ENCODE data around the gene WDR37.
A peak's percentile ranks its signal among the peaks of the same experiment; 100 is the strongest.

WDR37 gene

DNA sequence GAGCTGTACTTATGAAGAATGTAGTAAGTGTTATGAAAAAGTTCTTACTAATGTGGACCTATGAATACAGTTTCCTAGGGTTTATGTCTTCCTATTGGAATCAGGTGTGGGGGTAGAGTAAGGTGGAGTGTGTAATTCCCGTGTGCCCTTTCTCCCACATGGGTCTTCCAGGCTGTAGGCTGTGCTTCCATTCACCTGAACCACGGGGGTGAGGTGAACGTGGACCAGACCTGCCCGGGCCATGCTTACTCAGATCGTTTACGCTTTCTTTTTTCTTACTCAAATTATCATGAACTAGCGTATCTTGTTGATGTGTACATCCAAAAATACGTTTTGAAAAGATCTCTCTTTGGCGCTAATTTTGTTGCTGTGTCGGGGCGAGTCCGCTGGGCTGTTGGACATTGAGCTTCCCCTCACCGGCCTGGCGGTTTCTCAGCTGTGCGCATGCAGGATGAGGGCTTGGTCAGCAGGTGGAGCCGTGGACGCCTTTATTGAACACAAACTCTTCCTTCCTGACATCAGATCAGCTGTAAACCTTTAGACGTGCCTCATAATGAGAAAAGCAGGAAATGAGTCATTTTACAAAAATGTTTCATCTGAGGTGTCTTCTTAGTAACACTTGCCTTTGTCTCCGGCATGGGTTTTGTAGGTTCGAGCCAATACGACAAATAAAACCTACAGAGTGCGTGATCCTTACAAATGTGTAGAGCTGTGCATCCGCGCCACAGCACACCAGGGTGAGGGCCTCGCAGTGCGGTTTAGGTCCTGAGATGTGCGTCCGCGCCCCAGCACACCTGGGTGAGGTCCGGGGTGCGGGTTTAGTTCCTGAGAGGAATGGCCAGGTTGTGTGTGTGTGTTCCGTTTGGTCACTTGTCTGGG, 53.8 kb downstream of the WDR37 start:
- TF ChIP-seq, protein P1, sequence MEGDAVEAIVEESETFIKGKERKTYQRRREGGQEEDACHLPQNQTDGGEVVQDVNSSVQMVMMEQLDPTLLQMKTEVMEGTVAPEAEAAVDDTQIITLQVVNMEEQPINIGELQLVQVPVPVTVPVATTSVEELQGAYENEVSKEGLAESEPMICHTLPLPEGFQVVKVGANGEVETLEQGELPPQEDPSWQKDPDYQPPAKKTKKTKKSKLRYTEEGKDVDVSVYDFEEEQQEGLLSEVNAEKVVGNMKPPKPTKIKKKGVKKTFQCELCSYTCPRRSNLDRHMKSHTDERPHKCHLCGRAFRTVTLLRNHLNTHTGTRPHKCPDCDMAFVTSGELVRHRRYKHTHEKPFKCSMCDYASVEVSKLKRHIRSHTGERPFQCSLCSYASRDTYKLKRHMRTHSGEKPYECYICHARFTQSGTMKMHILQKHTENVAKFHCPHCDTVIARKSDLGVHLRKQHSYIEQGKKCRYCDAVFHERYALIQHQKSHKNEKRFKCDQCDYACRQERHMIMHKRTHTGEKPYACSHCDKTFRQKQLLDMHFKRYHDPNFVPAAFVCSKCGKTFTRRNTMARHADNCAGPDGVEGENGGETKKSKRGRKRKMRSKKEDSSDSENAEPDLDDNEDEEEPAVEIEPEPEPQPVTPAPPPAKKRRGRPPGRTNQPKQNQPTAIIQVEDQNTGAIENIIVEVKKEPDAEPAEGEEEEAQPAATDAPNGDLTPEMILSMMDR (IDR thresholded peaks at IDR 0.05; ENCODE audit: insufficient read depth, missing control alignments): peak; percentile 42
- no peak for DNase-seq (ENCODE audit: insufficient read length, low spot score)
- no peak for FAIRE-seq

- DNase-seq (ENCODE audit: insufficient read length, low spot score): no peak
- FAIRE-seq: no peak
- TF ChIP-seq, protein P1 (IDR thresholded peaks at IDR 0.05; ENCODE audit: insufficient read depth, missing control alignments): no peak
Observed at GRCh38 chr10:1110674-1111119, 54.5 kb downstream of the WDR37 start.

GRCh38 chr10:1114315-1114714, 58.1 kb downstream of the WDR37 start:
- no peak for FAIRE-seq
- TF ChIP-seq, protein P1 (IDR thresholded peaks at IDR 0.05; ENCODE audit: insufficient read depth, missing control alignments): no peak
- DNase-seq (ENCODE audit: insufficient read length, low spot score): no peak

- TF ChIP-seq, protein P1 (IDR thresholded peaks at IDR 0.05; ENCODE audit: insufficient read depth, missing control alignments): no peak
- FAIRE-seq: no peak
- DNase-seq (ENCODE audit: insufficient read length, low spot score): no peak
Observed at GRCh38 chr10:1114719-1115606, 58.8 kb downstream of the WDR37 start.

- DNase-seq (ENCODE audit: insufficient read length, low spot score) (no peak), FAIRE-seq (no peak)
- TF ChIP-seq, protein P1 (IDR thresholded peaks at IDR 0.05; ENCODE audit: insufficient read depth, missing control alignments): no peak
Observed at GRCh38 chr10:1115607-1115955, 59.4 kb downstream of the WDR37 start.

GRCh38 chr10:1116051-1116450, 59.9 kb downstream of the WDR37 start:
- FAIRE-seq (no peak), DNase-seq (ENCODE audit: insufficient read length, low spot score) (no peak)
- TF ChIP-seq, protein P1 (IDR thresholded peaks at IDR 0.05; ENCODE audit: insufficient read depth, missing control alignments): no peak

Measured in D721Med (cell line).